Fibroblast of lung (primary cell): Measurements from ENCODE around the gene DNAH6. TPM values are rescaled to one million over a fixed set of nuclear protein-coding genes. Genes with fewer than 3 reads are reported as not detected.

Experiments used
- DNase-seq, 2 donors: peaks; one replicate each; pipeline versions ENCODE4 v3.0.0 to v3.0.0-alpha.2; 2010; ENCODE audit warnings: low read depth in 2 of 2
- H2AFZ ChIP-seq: 2 replicates; pipeline ENCODE4 v1.5.1; 2012; ENCODE audit warnings: low read length, control low read depth, inconsistent platforms
- H3K27ac ChIP-seq: 2 replicates; pipeline ENCODE4 v1.5.1; 2011; ENCODE audit warnings: low read length, control low read depth; ENCODE audit not compliant: insufficient read depth
- H3K27me3 ChIP-seq: 2 replicates; pipeline ENCODE4 v1.5.1; 2011; ENCODE audit warnings: mild to moderate bottlenecking, low read length; ENCODE audit not compliant: control insufficient read depth, insufficient read depth
- H3K36me3 ChIP-seq: 2 replicates; pipeline ENCODE4 v1.5.1; 2011; ENCODE audit warnings: low read length; ENCODE audit not compliant: control insufficient read depth, insufficient read depth
- H3K4me1 ChIP-seq: 2 replicates; pipeline ENCODE4 v1.5.1; 2011; ENCODE audit warnings: low read length; ENCODE audit not compliant: control insufficient read depth, insufficient read depth; ENCODE audit errors: extremely low read depth
- H3K4me2 ChIP-seq: 2 replicates; pipeline ENCODE4 v1.5.1; 2011; ENCODE audit warnings: low read length, control low read depth; ENCODE audit not compliant: insufficient read depth; ENCODE audit errors: extremely low read depth
- H3K4me3 ChIP-seq, 4 experiments: fragments of 200-600 bp in 1 of 4; sonication (generic) in 1 of 4; replicated peaks in 1 of 4; 2 replicates each; pipeline ENCODE4 v1.5.1; 2011 to 2016; ENCODE audit warnings: low read length in 4 of 4, low read depth in 3 of 4, mild to moderate bottlenecking in 3 of 4, control low read depth in 2 of 4, inconsistent platforms in 1 of 4, mixed read lengths in 1 of 4; ENCODE audit not compliant: insufficient read depth in 1 of 4; ENCODE audit errors: control extremely low read depth in 1 of 4
- H3K79me2 ChIP-seq: 2 replicates; pipeline ENCODE4 v1.5.1; 2012; ENCODE audit warnings: mild to moderate bottlenecking, low read length, inconsistent platforms; ENCODE audit not compliant: control insufficient read depth, insufficient read depth
- H3K9ac ChIP-seq: 2 replicates; pipeline ENCODE4 v1.5.1; 2011; ENCODE audit warnings: mild to moderate bottlenecking, low read length, control low read depth; ENCODE audit not compliant: insufficient read depth
- H3K9me3 ChIP-seq: 2 replicates; pipeline ENCODE4 v1.5.1; 2012; ENCODE audit warnings: low read depth, low read length; ENCODE audit not compliant: control insufficient read depth, insufficient read depth
- H4K20me1 ChIP-seq: 2 replicates; pipeline ENCODE4 v1.5.1; 2011; ENCODE audit warnings: low read length; ENCODE audit not compliant: control insufficient read depth, insufficient read depth; ENCODE audit errors: extremely low read depth
- CTCF ChIP-seq, 2 donors: IDR thresholded peaks in 1 of 2; conservative IDR thresholded peaks in 1 of 2; 1 replicate in 1 of 2; 2 replicates in 1 of 2; pipeline ENCODE4 v1.5.1; 2011 to 2012; ENCODE audit warnings: low read length in 2 of 2, control low read depth in 1 of 2, inconsistent platforms in 1 of 2, low read depth in 1 of 2, mild to moderate bottlenecking in 1 of 2
- EZH2 ChIP-seq: IDR thresholded peaks from 2 replicates; pipeline ENCODE4 v1.5.1; 2012; ENCODE audit warnings: low read length, control low read depth, mild to moderate bottlenecking; ENCODE audit errors: missing control alignments
- polyA plus RNA-seq, 2 donors: library from polyadenylated mRNA; depleted of rRNA in 1 of 2; stranded (reverse) in 1 of 2; unstranded in 1 of 2; fragments of >200 nt; gene quantifications; 2 replicates each; pipeline ENCODE4 v1.2.1, GENCODE V29; 2011 to 2012; ENCODE audit warnings: missing spikeins in 1 of 2
- total RNA-seq: library from RNA; depleted of rRNA; stranded (reverse); fragments of >200 nt; gene quantifications from 2 replicates; pipeline ENCODE4 v1.2.1, GENCODE V29; 2014

The DNAH6 gene
- total and polyA plus RNA-seq, 2 donors (not counting 1 experiment from before 2014, with no cell fraction given), result under 0.01 to 0.01 TPM

GRCh38 chr2:84823229-84823628, 306.9 kb downstream of the DNAH6 start:
- H3K4me1 ChIP-seq, result no peaks in the 10 kb centered on the region
- H3K27ac ChIP-seq, result no peak overlapping the region
- H3K79me2 ChIP-seq, result no peaks in the 10 kb centered on the region
- H3K4me2 ChIP-seq, result no peak overlapping the region
- no peak overlapping the region for H3K9ac ChIP-seq
- no peaks in the 10 kb centered on the region for H4K20me1 ChIP-seq
- no peak overlapping the region for H2AFZ ChIP-seq
- TF ChIP-seq CTCF (conservative IDR thresholded peaks at IDR 0.05 in 1 of 2, IDR thresholded peaks at IDR 0.05 in 1 of 2; ENCODE audit: low read depth in 1 of 2, low read length in 2 of 2) (no peak), EZH2 (no peak)
- no peaks in the 10 kb centered on the region for H3K36me3 ChIP-seq
- H3K27me3 ChIP-seq, result no peaks in the 10 kb centered on the region
- no peaks in the 10 kb centered on the region for H3K9me3 ChIP-seq
- DNase-seq, result no peak
- no peak overlapping the region for H3K4me3 ChIP-seq

GRCh38 chr2:84823788-84824187, 307.5 kb downstream of the DNAH6 start:
- Histone ChIP-seq H2AFZ (no peak overlapping the region), H3K4me2 (no peak overlapping the region), H3K27me3 (no peaks in the 10 kb centered on the region), H3K79me2 (no peaks in the 10 kb centered on the region), H3K4me1 (no peaks in the 10 kb centered on the region), H3K9me3 (no peaks in the 10 kb centered on the region), H4K20me1 (no peaks in the 10 kb centered on the region), H3K27ac (no peak overlapping the region), H3K9ac (no peak overlapping the region), H3K36me3 (no peaks in the 10 kb centered on the region), H3K4me3 (no peak overlapping the region)
- TF ChIP-seq CTCF (conservative IDR thresholded peaks at IDR 0.05 in 1 of 2, IDR thresholded peaks at IDR 0.05 in 1 of 2; ENCODE audit: low read depth in 1 of 2, low read length in 2 of 2) (no peak), EZH2 (no peak)
- DNase-seq, result no peak

GRCh38 chr2:84827978-84828575, 311.8 kb downstream of the DNAH6 start:
- H4K20me1 ChIP-seq, result no peaks in the 10 kb centered on the region
- no peak for DNase-seq
- no peaks in the 10 kb centered on the region for H3K4me1 ChIP-seq
- no peaks in the 10 kb centered on the region for H3K9me3 ChIP-seq
- H2AFZ ChIP-seq, result no peak overlapping the region
- H3K27me3 ChIP-seq, result no peaks in the 10 kb centered on the region
- no peak overlapping the region for H3K4me2 ChIP-seq
- H3K9ac ChIP-seq, result no peak overlapping the region
- H3K36me3 ChIP-seq, result no peaks in the 10 kb centered on the region
- H3K27ac ChIP-seq, result no peak overlapping the region
- TF ChIP-seq EZH2, result no peak
- no peak for TF ChIP-seq CTCF (conservative IDR thresholded peaks at IDR 0.05 in 1 of 2, IDR thresholded peaks at IDR 0.05 in 1 of 2; ENCODE audit: low read depth in 1 of 2, low read length in 2 of 2)
- no peak overlapping the region for H3K4me3 ChIP-seq
- no peaks in the 10 kb centered on the region for H3K79me2 ChIP-seq
